HTR-8/SVneo (cell line): ENCODE results near the gene IRF6.
A peak's percentile ranks its signal among the peaks of the same experiment; 100 is the strongest.
"Not testable (repeated sequence)": the region's sequence is repeated elsewhere in the genome, so short reads cannot be mapped to it uniquely, and the experiment has no call there.

Experiments
- DNase-seq: peaks from one replicate; pipeline ENCODE4 v3.0.0; 2011; ENCODE audit warnings: low spot score, mixed read lengths; ENCODE audit not compliant: insufficient read length
- FAIRE-seq: peaks from 2 replicates; lab custom pipeline; 2011; peaks lifted over from hg19 to GRCh38; lab: Jason Lieb, UNC

Gene IRF6

GRCh38 chr1:209797978-209798639 is 7.8 kb downstream of the IRF6 start:
- FAIRE-seq: no peak
- no peak for DNase-seq

DNA sequence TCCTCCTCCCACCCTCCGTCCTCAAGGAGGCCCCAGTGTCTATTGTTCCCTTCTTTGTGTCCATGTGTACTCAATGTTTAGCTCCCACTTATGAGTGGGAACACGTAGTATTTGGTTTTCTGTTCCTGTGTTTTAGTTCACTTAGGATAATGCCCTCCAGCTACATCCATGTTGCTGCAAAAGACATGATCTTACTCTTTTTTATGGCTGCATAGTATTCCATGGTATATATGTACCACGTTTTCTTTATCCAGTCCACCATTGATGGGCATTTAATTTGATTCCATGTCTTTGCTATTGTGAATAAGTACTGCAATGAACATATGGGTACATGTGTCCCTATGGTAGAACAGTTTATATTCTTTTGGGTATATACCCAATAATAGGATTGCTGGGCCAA is 12.2 kb downstream of the IRF6 start:
- FAIRE-seq: not testable (repeated sequence)

DNA sequence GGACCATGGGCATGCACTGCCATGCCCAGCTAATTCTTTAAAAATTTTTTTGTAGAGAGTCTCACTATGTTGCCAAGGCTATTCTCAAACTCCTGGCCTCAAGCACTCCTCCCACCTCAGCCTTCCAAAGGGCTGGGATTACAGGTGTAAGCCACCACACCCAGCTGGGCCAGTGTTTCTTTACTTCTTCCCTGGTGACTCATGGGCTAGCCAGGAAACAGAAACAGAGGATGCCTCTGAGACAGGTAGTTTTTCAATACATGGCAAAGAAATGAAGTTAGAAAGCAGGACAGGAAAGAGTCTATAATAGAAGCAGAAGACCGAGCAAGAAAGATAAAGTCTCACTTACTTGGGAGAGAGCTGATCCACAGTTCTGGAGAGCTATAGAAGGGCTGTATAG is 14.0 kb downstream of the IRF6 start:
- FAIRE-seq: no peak
- no peak for DNase-seq

More for the DNA sequence above, 12.2 kb downstream of the IRF6 start:
- DNase-seq: not testable (repeated sequence)

DNA sequence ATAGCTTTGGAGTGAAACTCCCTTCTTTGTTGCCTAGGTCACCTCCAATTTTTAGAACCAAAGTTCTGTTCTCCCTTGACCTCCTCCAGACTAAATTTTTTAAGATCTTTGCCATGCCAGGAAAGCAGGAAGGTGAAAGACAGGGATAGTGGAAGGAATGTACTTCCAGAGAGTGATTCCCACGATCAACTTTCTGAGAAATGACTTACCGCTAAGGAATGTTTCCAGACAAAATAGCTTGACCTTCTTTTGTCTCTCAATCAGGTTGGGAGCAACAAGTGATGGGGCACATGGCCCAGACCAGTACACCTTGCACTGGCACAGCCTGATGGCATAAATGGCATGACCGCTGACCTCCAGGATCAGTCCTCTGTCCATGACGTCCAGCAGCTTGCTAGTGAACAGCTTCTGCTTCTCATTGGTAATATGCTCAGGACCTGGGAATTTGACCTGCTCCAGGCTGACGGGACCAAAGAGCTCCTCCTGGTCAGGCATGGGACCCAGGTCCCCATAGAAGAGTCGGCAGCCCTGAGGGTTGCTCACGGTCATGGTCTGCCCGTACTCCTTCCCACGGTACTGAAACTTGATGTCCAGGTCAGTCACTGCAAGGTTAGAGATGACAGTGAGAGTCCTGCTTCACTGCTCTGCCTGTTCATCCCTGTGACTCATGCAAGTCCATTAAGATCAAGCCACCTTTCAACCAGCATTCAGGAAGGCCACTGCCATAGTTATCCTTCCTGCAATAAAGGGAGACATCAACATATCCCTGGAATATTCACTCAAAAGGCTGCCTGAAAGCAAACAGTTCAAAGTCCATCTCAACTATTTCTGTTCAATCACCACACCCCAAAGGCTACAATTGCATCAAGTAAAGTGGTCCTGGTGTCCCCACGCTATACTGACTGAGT is 15.4 kb downstream of the IRF6 start:
- no peak for FAIRE-seq
- DNase-seq: no peak

GRCh38 chr1:209789245-209789644 is 16.7 kb downstream of the IRF6 start:
- DNase-seq: no peak
- no peak for FAIRE-seq

- FAIRE-seq: no peak
- DNase-seq: no peak
Observed at GRCh38 chr1:209787551-209787950, 18.4 kb downstream of the IRF6 start.

- FAIRE-seq (no peak), DNase-seq (no peak)
Observed at GRCh38 chr1:209786146-209786545, 19.8 kb downstream of the IRF6 start.

GRCh38 chr1:209785592-209785991 is 20.4 kb downstream of the IRF6 start:
- FAIRE-seq (no peak), DNase-seq (no peak)

DNA sequence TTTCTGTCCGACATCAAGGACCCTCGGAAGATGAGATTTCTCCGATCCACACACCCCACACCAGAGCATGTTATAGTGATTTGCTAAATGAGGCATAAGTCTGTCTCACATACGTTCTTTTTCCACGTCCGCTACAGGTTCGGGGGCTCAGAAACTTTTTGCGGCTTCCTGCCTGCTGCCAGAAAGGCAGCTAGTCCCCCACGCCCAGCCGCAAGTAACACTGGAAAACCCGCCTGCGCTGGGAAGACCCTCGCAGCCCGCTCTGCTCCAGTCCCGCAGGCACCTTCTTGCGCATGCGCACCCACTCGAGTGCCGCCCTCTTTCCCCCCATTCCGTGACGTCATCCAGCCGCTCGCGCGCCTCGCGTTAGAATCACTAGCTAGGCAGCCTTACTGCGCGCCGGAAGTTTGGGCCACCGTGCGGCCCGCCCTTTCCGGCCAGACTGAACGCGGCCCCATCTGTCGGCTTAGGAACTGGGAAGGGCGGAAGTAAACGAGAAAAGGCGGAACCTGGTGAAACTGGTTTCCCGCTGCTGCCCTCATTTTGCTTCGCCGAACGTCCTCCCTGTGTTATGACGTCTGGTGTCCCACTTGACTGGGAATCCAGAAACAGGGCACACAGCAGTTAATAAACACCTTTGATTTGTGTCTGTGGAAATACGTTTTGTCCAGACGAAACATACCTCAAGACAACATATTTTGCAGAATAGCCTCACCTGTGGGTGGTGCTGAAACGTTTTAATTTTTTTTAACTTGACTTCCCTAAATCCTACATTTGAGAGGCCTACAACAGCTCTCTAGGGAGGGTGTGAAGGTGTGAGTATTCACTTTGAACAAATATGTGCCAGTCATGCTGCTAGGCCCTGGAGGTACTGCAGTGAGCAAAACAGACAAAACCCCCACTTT is 21.4 kb downstream of the IRF6 start, which contains the start of gene C1orf74:
TSS of gene C1orf74 (minus strand) at position 295 of the 905 bp plus-strand sequence. CDS start 925 bp downstream, outside the sequence.
- peak; percentile 96 for FAIRE-seq
- DNase-seq: peak; percentile 96

- no peak for DNase-seq
- no peak for FAIRE-seq
Observed at GRCh38 chr1:209783386-209783785, 22.6 kb downstream of the IRF6 start.

DNA sequence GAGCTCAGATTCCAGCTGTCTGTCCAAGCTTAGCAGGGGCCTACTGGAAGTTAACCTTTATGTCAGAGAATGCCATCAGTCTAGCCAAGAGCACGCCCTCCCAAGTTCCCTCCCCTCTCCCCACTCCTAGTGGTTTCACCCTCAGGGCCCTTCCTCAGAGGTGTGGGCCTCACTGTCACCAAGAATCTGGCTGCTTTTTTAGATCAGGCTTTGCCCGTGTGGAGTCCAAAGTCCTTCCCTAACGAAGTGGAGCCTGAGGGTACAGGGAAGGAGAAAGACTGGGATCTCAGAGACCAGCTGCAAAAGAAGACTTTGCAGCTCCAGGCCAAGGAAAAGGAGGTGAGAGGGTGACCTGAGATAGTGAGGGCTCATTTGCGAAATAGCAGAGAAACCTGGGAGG is 25.7 kb downstream of the IRF6 start:
- no peak for DNase-seq
- FAIRE-seq: no peak

DNA sequence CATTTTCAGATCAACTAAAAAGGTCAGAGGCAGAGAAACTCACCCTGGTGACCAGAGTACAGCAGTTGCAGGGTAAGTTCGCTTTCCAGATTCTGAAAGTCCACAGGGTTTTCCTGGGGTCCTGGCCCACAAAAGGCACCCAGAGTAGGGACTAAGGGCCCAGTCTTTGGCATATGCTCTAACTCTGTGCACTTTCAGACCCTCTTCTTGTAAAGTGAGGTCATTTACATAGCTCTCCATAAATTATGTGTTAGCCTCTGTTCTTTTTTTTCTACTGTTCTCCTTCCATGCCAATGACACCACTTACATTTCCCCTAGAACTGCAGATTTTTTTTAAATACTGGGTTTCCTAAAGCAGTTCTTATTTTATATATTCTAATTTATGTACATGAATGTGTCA is 27.8 kb downstream of the IRF6 start:
- DNase-seq (no peak), FAIRE-seq (no peak)

GRCh38 chr1:209777587-209777986 is 28.4 kb downstream of the IRF6 start:
- no peak for FAIRE-seq
- no peak for DNase-seq

- FAIRE-seq (no peak), DNase-seq (no peak)
Observed at GRCh38 chr1:209775678-209776077, 30.3 kb downstream of the IRF6 start.

GRCh38 chr1:209774592-209774991 is 31.4 kb downstream of the IRF6 start:
- no peak for FAIRE-seq
- no peak for DNase-seq

- FAIRE-seq: no peak
- no peak for DNase-seq
Observed at GRCh38 chr1:209772126-209772525, 33.8 kb downstream of the IRF6 start.

GRCh38 chr1:209770636-209771415 is 35.1 kb downstream of the IRF6 start:
- no peak for FAIRE-seq
- no peak for DNase-seq

DNA sequence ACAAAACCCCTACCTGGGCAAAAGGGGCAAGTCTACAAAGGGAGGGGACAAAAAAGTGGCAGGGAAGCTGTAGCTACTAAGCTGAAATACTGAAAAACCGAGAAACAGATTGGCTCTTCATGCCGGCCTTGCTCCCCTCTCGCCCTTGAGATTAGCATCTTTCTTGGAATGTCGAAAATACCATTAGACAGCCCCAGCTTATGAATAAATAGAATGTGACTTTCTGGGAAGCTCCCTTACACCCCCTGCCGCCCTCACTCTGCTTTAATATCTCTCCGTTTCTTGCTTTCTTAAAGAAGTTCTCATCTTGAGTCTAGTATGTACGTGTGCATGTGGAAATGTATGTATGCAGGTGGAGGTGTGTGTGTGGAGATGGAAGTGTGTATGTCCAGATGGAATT is 36.0 kb downstream of the IRF6 start:
- DNase-seq: no peak
- no peak for FAIRE-seq

- peak; percentile 60 for DNase-seq
- FAIRE-seq: no peak
Observed at GRCh38 chr1:209769171-209769904, 36.6 kb downstream of the IRF6 start.
